K562 (cell line): ENCODE data around the gene HSD17B8. TPM values are rescaled to one million over a fixed set of nuclear protein-coding genes. Genes with fewer than 3 reads are reported as not detected.

Experiments used
- CBX8 ChIP-seq: fragments of 200-600 bp; sonication (generic); IDR thresholded peaks from 2 replicates; pipeline ENCODE4 v1.6.1; 2012; ENCODE audit warnings: borderline replicate concordance, mixed run types, low read depth, mild to moderate bottlenecking, moderate library complexity, mixed read lengths, low read length, control low read depth, inconsistent platforms; ENCODE audit not compliant: poor library complexity, severe bottlenecking; ENCODE audit errors: extremely low read depth
- CUX1 ChIP-seq: fragments of 200-800 bp; sonication (Bioruptor generic); IDR thresholded peaks from 2 replicates; pipeline ENCODE4 v1.6.1; 2016; ENCODE audit warnings: missing genetic modification characterization, missing compliant biosample characterization
- E2F5 ChIP-seq: sonication (generic); formaldehyde crosslinking; IDR thresholded peaks from 2 replicates; pipeline ENCODE4 v1.8.0; 2022; ENCODE audit warnings: mild to moderate bottlenecking, missing genetic modification reagents
- GATA2 ChIP-seq: sonication (generic); formaldehyde crosslinking; IDR thresholded peaks from 2 replicates; pipeline ENCODE4 v1.4.0; 2020; ENCODE audit warnings: mild to moderate bottlenecking, missing genetic modification reagents
- HBP1 ChIP-seq: fragments of 450-650 bp; formaldehyde crosslinking; IDR thresholded peaks from 2 replicates; pipeline ENCODE4 v1.4.0; 2022; ENCODE audit warnings: missing genetic modification characterization
- JUND ChIP-seq, 2 experiments: IDR thresholded peaks; 2 replicates in 1 of 2; 3 replicates in 1 of 2; pipeline ENCODE4 v1.6.1; 2011; ENCODE audit warnings: borderline replicate concordance in 2 of 2, low read depth in 2 of 2, low read length in 2 of 2, improper control_type of control experiment in 1 of 2, missing biosample characterization in 1 of 2, missing genetic modification characterization in 1 of 2, missing genetic modification reagents in 1 of 2
- MLX ChIP-seq, 2 experiments: fragments of 450-650 bp in 1 of 2; sonication (generic) in 1 of 2; formaldehyde crosslinking; conservative IDR thresholded peaks; 2 replicates each; pipeline versions ENCODE4 v1.4.0 to v1.8.1; 2020 to 2022; ENCODE audit warnings: mild to moderate bottlenecking in 1 of 2, missing genetic modification reagents in 1 of 2
- MYBL2 ChIP-seq, 2 experiments: fragments of 450-650 bp in 1 of 2; sonication (generic) in 1 of 2; formaldehyde crosslinking in 1 of 2; IDR thresholded peaks; 2 replicates each; pipeline versions ENCODE4 v1.6.1 to v1.8.1; 2017 to 2022; ENCODE audit warnings: borderline replicate concordance in 1 of 2, inconsistent platforms in 1 of 2, low read depth in 1 of 2, mild to moderate bottlenecking in 1 of 2, missing genetic modification reagents in 1 of 2, moderate library complexity in 1 of 2
- POLR2B ChIP-seq: fragments of 450-650 bp; IDR thresholded peaks from 2 replicates; pipeline ENCODE4 v1.6.1; 2018; ENCODE audit warnings: low read depth; ENCODE audit not compliant: partially characterized antibody
- TBP ChIP-seq: optimal IDR thresholded peaks from 2 replicates; pipeline ENCODE3; 2011; ENCODE audit warnings: low read depth, low read length, improper control_type of control experiment
- YBX1 ChIP-seq: fragments of 450-650 bp; IDR thresholded peaks from 2 replicates; pipeline ENCODE4 v1.7.1; 2016; ENCODE audit warnings: mild to moderate bottlenecking
- ZNF263 ChIP-seq: sonication (generic); formaldehyde crosslinking; IDR thresholded peaks from 2 replicates; pipeline ENCODE4 v1.8.0; 2022; ENCODE audit warnings: mild to moderate bottlenecking, missing genetic modification reagents, borderline replicate concordance
- polyA plus RNA-seq, 8 experiments: library from polyadenylated mRNA; depleted of rRNA in 4 of 8; stranded (reverse) in 5 of 8; unstranded in 3 of 8; fragments of >200 nt; fragmentation: Nextera tagmentation in 2 of 8; fragmentation: Illumina TruSeq in 1 of 8; extraction: Ambion mirVana in 2 of 8; extraction: Trizol in 1 of 8; gene quantifications; 2 replicates each; pipeline versions ENCODE4 v1.2.1 to v1.2.3, GENCODE V29; 2011 to 2014; ENCODE audit warnings: inconsistent platforms in 1 of 8, missing spikeins in 1 of 8
- total RNA-seq, 7 experiments: library from RNA; depleted of rRNA in 6 of 7; stranded (reverse); fragments of >200 nt in 6 of 7; fragmentation: Illumina TruSeq in 2 of 7; extraction: Trizol in 2 of 7; gene quantifications; 2 replicates each; pipeline versions ENCODE4 v1.2.1 to v1.2.3, GENCODE V29; 2011 to 2021; ENCODE audit warnings: low replicate concordance in 1 of 7

Gene HSD17B8
- total and polyA plus RNA-seq, 9 of the 15 experiments (the other 6 are each of a cell fraction or from before 2014, with no cell fraction given) = 3.7 to 35.2 (median 14.2) TPM

GRCh38 chr6:33200219-33201146 is 4.0 kb upstream of the HSD17B8 start, which contains the start of the genes RXRB and SLC39A7 (continued):
- TF ChIP-seq HBP1 (CRISPR knock-in tag) (peak; percentile 94), TBP (peak; percentile 86), E2F5 (CRISPR knock-in tag) (no peak), POLR2B (peak; percentile 96), CBX8 (no peak), GATA2 (CRISPR knock-in tag) (no peak), CUX1 (CRISPR knock-in tag) (no peak), YBX1 (no peak), JUND (IDR thresholded peaks at IDR 0.05; ENCODE audit: borderline replicate concordance, low read depth, low read length) (peak; percentile 29; the same call in 1 of the 2 replicates), JUND (tag; IDR thresholded peaks at IDR 0.05; ENCODE audit: borderline replicate concordance, low read depth, low read length) (no peak; the same call in 2 of the 3 replicates), ZNF263 (CRISPR knock-in tag) (peak; percentile 48; the same call in 1 of the 2 replicates), MLX (CRISPR knock-in tag; conservative IDR thresholded peaks at IDR 0.05) (peak; percentile 83 to 92; a peak in 2 of 4 replicates), MYBL2 (IDR thresholded peaks at IDR 0.05; ENCODE audit: low read depth) (no peak), MYBL2 (CRISPR knock-in tag; IDR thresholded peaks at IDR 0.05; ENCODE audit: borderline replicate concordance) (no peak)
